Hepatocyte (in vitro differentiated cells): ENCODE data around the gene SFXN1. TPM values are rescaled to one million over a fixed set of nuclear protein-coding genes. Genes with fewer than 3 reads are reported as not detected.
A peak's percentile ranks its signal among the peaks of the same experiment; 100 is the strongest.
"Not testable (repeated sequence)": the region's sequence is repeated elsewhere in the genome, so short reads cannot be mapped to it uniquely, and the experiment has no call there.

Experiments used
- DNase-seq: peaks from one replicate; pipeline ENCODE4 v3.0.0-alpha.2; 2016; ENCODE audit warnings: low spot score
- H2AFZ ChIP-seq: fragments of 200-600 bp; sonication (generic); 2 replicates; pipeline ENCODE4 v1.6.0; 2016; ENCODE audit warnings: antibody characterized with exemption, mild to moderate bottlenecking
- H3K27ac ChIP-seq: fragments of 200-600 bp; sonication (generic); 2 replicates; pipeline ENCODE4 v1.5.1; 2016; ENCODE audit warnings: mild to moderate bottlenecking
- H3K27me3 ChIP-seq: fragments of 200-600 bp; sonication (generic); 2 replicates; pipeline ENCODE4 v1.6.1; 2016
- H3K36me3 ChIP-seq: fragments of 200-600 bp; sonication (generic); replicated peaks from 2 replicates; pipeline ENCODE4 v1.5.1; 2016; ENCODE audit warnings: low read depth; ENCODE audit not compliant: insufficient read depth
- H3K4me1 ChIP-seq: fragments of 200-600 bp; sonication (generic); 2 replicates; pipeline ENCODE4 v1.5.1; 2016; ENCODE audit warnings: mild to moderate bottlenecking, moderate library complexity; ENCODE audit not compliant: insufficient read depth
- H3K4me2 ChIP-seq: fragments of 200-600 bp; sonication (generic); 2 replicates; pipeline ENCODE4 v1.6.0; 2016
- H3K4me3 ChIP-seq: fragments of 200-600 bp; sonication (generic); 2 replicates; pipeline ENCODE4 v1.5.1; 2016; ENCODE audit warnings: mild to moderate bottlenecking
- H3K79me2 ChIP-seq: fragments of 200-600 bp; sonication (generic); 2 replicates; pipeline ENCODE4 v1.6.0; 2017; ENCODE audit warnings: mild to moderate bottlenecking
- H3K9me2 ChIP-seq: fragments of 200-600 bp; sonication (generic); replicated peaks from 2 replicates; pipeline ENCODE4 v1.6.0; 2017; ENCODE audit warnings: mild to moderate bottlenecking; ENCODE audit not compliant: insufficient read depth
- H3K9me3 ChIP-seq: fragments of 200-600 bp; sonication (generic); 2 replicates; pipeline ENCODE4 v1.5.1; 2016; ENCODE audit warnings: low read depth, mild to moderate bottlenecking
- H4K20me1 ChIP-seq: fragments of 200-600 bp; sonication (generic); 2 replicates; pipeline ENCODE4 v1.6.0; 2016; ENCODE audit warnings: mild to moderate bottlenecking; ENCODE audit not compliant: insufficient read depth, poor library complexity, severe bottlenecking
- EZH2 ChIP-seq: fragments of 200-600 bp; sonication (generic); IDR thresholded peaks from 2 replicates; pipeline ENCODE4 v1.6.1; 2016; ENCODE audit warnings: antibody characterized with exemption, mild to moderate bottlenecking, borderline replicate concordance
- EZH2phosphoT487 ChIP-seq: fragments of 200-600 bp; sonication (generic); IDR thresholded peaks from one replicate; pipeline ENCODE4 v1.6.1; 2018; ENCODE audit warnings: antibody characterized with exemption, mild to moderate bottlenecking, low read depth, moderate library complexity; ENCODE audit not compliant: unreplicated experiment, severe bottlenecking
- WGBS: methylation state at CpG from one replicate; pipeline ENCODE4 v1.1.6; 2016; ENCODE audit warnings: low lambda C conversion rate; ENCODE audit errors: missing lambda C conversion rate; 5-methylcytosine and 5-hydroxymethylcytosine counted together
- polyA plus RNA-seq: library from polyadenylated mRNA; unstranded; fragments of >200 nt; fragmentation: Nextera tagmentation; extraction: Ambion mirVana; gene quantifications from 2 replicates; pipeline ENCODE4 v1.2.1, GENCODE V29; 2016
- total RNA-seq: library from RNA; depleted of rRNA; stranded (reverse); fragments of >200 nt; gene quantifications from 2 replicates; pipeline ENCODE4 v1.2.3, GENCODE V29; 2014
- TF ChIP-seq, protein P1 (sequence below): fragments of 200-600 bp; sonication (generic); IDR thresholded peaks from 2 replicates; pipeline ENCODE4 v1.5.1; 2016; ENCODE audit warnings: antibody characterized with exemption, mild to moderate bottlenecking; ENCODE audit not compliant: poor library complexity

The SFXN1 gene
- total and polyA plus RNA-seq, 2 experiments from 2014 or later: 57.0 to 110 TPM

DNA sequence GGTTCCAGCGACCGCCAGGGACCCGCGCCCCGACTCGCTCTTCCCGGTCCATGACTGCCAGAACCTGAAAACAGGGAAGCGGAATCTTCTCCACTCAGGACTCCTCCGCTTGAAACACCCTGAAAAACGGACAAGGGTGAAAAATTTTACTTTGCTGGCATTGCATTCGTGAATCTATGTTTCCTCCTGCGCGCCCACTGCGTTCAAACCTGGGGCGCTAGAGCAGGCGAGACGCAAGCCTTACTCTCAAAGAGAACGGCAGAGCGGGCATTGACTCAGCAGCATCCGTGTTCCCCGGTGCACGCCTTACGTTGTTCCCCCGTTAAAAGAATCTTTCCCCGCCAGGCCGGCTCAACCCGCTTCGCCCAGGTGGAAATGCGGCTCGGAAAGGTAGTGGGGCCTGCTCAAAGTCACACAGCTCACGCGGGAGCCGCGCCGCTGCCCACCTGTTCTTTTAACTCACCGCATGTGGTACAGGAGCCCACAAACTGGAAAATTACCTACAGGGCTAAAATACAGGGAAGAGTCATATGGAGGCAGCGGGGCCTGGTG lies 33.4 kb upstream of the SFXN1 start:
- Histone ChIP-seq H4K20me1 (no peaks in the 10 kb centered on the region), H3K36me3 (no peaks in the 10 kb centered on the region), H3K9me2 (no peaks in the 10 kb centered on the region), H3K27ac (no peak overlapping the region), H3K4me1 (peaks cover 4% of the 10 kb centered on the region), H3K79me2 (no peaks in the 10 kb centered on the region), H3K9me3 (no peaks in the 10 kb centered on the region), H3K4me2 (peak overlapping the region; percentile 98), H3K4me3 (peak overlapping the region; percentile 47), H2AFZ (peak overlapping the region; percentile 60), H3K27me3 (peaks cover 56% of the 10 kb centered on the region)
- TF ChIP-seq, protein P1, sequence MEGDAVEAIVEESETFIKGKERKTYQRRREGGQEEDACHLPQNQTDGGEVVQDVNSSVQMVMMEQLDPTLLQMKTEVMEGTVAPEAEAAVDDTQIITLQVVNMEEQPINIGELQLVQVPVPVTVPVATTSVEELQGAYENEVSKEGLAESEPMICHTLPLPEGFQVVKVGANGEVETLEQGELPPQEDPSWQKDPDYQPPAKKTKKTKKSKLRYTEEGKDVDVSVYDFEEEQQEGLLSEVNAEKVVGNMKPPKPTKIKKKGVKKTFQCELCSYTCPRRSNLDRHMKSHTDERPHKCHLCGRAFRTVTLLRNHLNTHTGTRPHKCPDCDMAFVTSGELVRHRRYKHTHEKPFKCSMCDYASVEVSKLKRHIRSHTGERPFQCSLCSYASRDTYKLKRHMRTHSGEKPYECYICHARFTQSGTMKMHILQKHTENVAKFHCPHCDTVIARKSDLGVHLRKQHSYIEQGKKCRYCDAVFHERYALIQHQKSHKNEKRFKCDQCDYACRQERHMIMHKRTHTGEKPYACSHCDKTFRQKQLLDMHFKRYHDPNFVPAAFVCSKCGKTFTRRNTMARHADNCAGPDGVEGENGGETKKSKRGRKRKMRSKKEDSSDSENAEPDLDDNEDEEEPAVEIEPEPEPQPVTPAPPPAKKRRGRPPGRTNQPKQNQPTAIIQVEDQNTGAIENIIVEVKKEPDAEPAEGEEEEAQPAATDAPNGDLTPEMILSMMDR: no peak
- no peak for TF ChIP-seq EZH2phosphoT487
- 51% methylated on average over 32 of the region's 37 CpGs for WGBS
- DNase-seq: no peak

GRCh38 chr5:175446378-175446777 lies 32.0 kb upstream of the SFXN1 start:
- H3K9me3 ChIP-seq, H2AFZ ChIP-seq, H3K9me2 ChIP-seq, H3K36me3 ChIP-seq, H3K79me2 ChIP-seq, H3K27ac ChIP-seq, H4K20me1 ChIP-seq, H3K4me3 ChIP-seq, H3K4me2 ChIP-seq, DNase-seq, H3K4me1 ChIP-seq: not testable (repeated sequence)
- 91% methylated on average over 14 of the region's 14 CpGs for WGBS
- H3K27me3 ChIP-seq: peaks cover 51% of the 10 kb centered on the region

DNA sequence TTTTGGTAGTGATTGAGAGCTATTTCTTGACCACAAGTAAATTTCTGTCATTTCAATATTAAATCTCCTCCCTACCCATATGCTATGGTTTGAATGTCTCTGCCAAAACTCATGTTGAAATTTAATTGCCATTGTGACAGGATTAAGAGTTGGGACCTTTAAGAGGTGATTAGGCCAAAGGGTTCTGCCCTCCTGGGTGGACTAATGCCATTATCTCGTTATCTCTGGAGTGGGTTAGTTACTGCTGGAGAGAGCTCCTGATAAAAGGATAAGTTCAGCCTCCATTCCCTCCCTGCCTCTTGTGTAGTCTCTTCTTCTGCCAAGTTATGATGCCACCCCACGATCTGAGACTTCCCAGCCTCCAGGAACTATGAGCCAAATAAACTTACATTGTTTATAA lies 30.8 kb upstream of the SFXN1 start:
- Histone ChIP-seq H4K20me1 (no peaks in the 10 kb centered on the region), H2AFZ (no peak overlapping the region), H3K4me3 (no peak overlapping the region), H3K79me2 (no peaks in the 10 kb centered on the region), H3K36me3 (no peaks in the 10 kb centered on the region), H3K4me2 (no peak overlapping the region), H3K9me3 (no peaks in the 10 kb centered on the region), H3K4me1 (peaks cover 4% of the 10 kb centered on the region), H3K9me2 (no peaks in the 10 kb centered on the region), H3K27ac (no peak overlapping the region), H3K27me3 (peaks cover 40% of the 10 kb centered on the region)
- no peak for DNase-seq
- TF ChIP-seq, protein P1: no peak
- no peak for TF ChIP-seq EZH2
- no peak for TF ChIP-seq EZH2phosphoT487
- 7% methylated on average over 2 of the region's 2 CpGs for WGBS

DNA sequence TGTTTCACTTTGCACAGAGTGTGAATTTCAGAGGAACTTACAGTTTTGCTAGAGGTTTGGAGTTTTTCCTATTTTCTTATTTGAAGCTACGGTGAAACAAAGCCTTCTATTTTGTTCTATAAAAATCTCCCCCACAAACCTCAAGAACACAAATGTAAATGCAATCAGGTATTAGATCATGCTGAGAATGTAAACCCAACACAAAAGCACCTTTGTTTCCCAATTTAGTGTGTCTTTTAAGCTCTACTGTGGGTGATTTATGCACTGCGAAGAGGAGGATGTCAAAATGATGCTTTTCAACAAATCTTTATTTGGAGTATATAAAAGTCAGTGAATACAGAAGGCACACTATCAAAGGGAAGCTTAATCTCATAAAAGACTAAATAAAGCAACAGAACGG lies 30.1 kb upstream of the SFXN1 start:
- H4K20me1 ChIP-seq: no peaks in the 10 kb centered on the region
- no peak overlapping the region for H3K27ac ChIP-seq
- H3K36me3 ChIP-seq: no peaks in the 10 kb centered on the region
- no peaks in the 10 kb centered on the region for H3K79me2 ChIP-seq
- no peaks in the 10 kb centered on the region for H3K9me3 ChIP-seq
- TF ChIP-seq, protein P1: no peak
- no peak for TF ChIP-seq EZH2phosphoT487
- no peak for TF ChIP-seq EZH2
- H3K4me3 ChIP-seq: no peak overlapping the region
- no peaks in the 10 kb centered on the region for H3K9me2 ChIP-seq
- no peak overlapping the region for H3K4me2 ChIP-seq
- peaks cover 40% of the 10 kb centered on the region for H3K27me3 ChIP-seq
- peaks cover 4% of the 10 kb centered on the region for H3K4me1 ChIP-seq
- 28% methylated on average over 3 of the region's 3 CpGs for whole genome bisulfite sequencing
- no peak overlapping the region for H2AFZ ChIP-seq
- no peak for DNase-seq
